Fibroblast of the aortic adventitia (primary cell): ENCODE data around the gene UNC5A. TPM values are rescaled to one million over a fixed set of nuclear protein-coding genes. Genes with fewer than 3 reads are reported as not detected.

Source experiments
- DNase-seq: peaks from one replicate; pipeline ENCODE4 v3.0.0-alpha.2; 2010; ENCODE audit warnings: low read depth
- H3K4me3 ChIP-seq: 2 replicates; pipeline ENCODE4 v1.5.1; 2011; ENCODE audit warnings: low read depth, mild to moderate bottlenecking, control low read depth, low read length, moderate library complexity
- total RNA-seq: library from RNA; depleted of rRNA; stranded (reverse); fragments of >200 nt; gene quantifications from 2 replicates; pipeline ENCODE4 v1.2.3, GENCODE V29; 2012; ENCODE audit warnings: low replicate concordance
- TF ChIP-seq, protein P1 (sequence below): IDR thresholded peaks from 2 replicates; pipeline ENCODE4 v1.5.1; 2011; ENCODE audit warnings: mild to moderate bottlenecking, low read length, control low read depth, inconsistent platforms; ENCODE audit not compliant: insufficient read depth

Gene UNC5A
- total RNA-seq, 1 donor, result not detected

DNA sequence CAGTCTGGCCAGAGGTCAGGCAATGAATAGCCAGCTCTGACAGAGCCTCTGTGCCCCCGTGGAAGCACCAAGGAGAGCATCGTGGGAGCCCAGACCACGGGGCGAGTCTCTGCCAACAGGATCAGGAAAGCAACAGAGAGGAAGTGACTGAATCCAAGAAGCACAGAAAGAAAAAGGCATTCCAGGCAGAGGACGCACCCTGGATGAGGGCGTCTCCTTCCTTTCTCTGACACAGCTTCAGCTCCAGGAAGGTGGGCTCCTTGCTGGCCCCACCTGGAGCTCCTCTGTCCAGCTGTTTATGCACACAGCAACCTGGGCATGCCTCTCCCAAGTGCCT, 72.2 kb downstream of the UNC5A start:
- H3K4me3 ChIP-seq, result no peak overlapping the region
- DNase-seq, result peak; percentile 5
- TF ChIP-seq, protein P1, sequence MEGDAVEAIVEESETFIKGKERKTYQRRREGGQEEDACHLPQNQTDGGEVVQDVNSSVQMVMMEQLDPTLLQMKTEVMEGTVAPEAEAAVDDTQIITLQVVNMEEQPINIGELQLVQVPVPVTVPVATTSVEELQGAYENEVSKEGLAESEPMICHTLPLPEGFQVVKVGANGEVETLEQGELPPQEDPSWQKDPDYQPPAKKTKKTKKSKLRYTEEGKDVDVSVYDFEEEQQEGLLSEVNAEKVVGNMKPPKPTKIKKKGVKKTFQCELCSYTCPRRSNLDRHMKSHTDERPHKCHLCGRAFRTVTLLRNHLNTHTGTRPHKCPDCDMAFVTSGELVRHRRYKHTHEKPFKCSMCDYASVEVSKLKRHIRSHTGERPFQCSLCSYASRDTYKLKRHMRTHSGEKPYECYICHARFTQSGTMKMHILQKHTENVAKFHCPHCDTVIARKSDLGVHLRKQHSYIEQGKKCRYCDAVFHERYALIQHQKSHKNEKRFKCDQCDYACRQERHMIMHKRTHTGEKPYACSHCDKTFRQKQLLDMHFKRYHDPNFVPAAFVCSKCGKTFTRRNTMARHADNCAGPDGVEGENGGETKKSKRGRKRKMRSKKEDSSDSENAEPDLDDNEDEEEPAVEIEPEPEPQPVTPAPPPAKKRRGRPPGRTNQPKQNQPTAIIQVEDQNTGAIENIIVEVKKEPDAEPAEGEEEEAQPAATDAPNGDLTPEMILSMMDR, result no peak

DNA sequence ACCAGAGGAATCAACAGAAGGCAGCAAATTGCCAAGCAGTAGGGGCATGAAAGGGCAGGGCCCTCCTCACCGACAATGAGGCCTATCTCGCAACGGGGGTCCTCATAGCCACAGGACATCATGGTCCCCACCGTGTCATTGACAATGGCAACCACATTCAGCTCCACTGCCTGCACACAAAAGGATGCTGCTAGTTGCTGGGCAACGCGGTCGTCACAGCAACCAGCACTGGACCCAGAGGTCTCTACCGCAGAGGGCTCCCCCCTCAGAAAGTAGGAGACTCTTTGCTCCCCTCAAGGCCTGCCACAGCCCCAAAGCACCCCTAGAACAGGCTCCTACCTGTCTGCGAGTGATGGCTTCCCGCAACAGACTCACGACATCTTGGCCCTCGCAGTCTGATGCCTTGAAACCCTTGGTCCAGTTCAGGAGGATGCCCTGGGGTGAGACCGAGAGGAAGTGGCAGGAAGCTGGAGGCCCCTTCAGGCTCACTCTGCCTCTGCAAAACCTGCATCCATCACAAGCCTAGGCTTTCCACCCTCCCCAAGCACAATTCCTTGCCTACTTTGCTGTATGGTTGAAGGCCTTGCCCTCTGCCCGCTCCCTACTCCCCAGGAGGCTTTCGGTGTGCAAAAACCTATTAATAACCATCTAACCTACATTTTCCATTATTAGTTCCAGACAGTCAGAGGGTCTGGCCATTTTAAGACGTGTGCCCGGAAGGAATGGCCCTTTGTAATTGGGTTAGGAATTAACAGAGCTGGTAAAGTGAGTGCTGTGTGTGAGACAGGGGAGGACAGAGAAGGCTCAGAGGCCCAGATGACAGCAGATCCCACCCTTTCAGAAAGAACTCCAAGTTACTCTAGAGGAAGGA, 73.6 kb downstream of the UNC5A start:
- DNase-seq, result no peak
- H3K4me3 ChIP-seq, result no peak overlapping the region
- TF ChIP-seq, protein P1, result no peak

DNA sequence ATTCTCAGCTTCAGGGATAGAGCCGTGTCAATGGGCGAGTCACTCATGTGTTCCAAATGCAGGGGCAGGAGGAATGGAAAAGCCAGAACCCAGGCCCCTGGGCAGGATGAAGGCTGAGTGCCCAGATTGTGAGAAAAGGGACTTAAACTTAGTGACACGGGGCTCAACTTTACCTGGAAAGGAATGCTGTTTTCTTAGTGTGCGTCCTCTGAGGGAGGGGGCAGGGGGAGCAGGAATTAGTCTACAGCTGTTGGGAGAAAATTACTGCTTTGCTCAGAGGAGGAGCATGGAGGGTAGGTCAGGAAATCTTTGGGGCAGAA, 74.2 kb downstream of the UNC5A start:
- TF ChIP-seq, protein P1, result no peak
- no peak overlapping the region for H3K4me3 ChIP-seq
- no peak for DNase-seq

DNA sequence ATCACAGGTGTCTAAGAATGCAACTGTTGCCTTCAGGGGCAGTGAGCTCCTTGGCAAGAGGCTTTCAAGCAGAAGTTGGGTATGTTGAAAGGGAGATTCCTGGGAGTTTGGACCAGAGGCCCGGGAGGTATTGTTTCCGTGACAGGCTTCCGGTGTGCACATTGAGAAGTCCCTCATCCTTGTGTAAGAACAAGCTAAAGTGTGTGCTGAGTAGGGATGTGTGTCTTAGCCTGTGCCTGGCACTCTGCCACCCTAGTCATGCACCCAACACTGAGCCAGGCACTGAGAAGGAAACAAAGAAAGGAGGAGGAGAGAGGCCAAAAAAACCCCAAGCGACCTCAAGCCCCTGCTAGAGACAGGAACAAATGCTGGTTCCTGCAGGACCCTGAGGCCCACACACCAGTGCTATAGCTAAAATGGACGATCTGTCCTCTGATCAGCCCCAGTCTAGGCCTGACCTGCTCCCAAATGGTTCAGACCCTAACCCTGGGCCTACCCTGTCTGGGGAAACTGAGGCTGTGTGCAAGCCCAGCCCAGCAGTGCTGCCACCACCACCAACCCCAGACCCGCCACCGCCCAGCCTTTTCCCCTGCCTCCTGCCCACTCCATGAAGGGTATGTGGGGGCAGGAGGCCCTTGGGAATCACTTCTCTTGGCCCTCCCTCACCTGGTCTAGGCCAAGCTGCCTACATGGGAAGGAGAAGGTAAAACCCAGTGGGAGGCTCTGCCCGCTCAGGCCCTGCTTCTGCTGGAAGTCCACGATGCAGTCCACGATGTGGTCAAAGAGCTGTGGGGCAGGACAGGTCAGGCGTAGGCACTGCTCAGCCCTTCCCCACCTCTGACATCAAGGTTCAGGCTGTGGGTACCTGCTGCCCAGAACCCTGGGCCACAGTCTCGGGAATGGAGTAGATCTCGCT, 76.2 kb downstream of the UNC5A start:
- no peak overlapping the region for H3K4me3 ChIP-seq
- TF ChIP-seq, protein P1, result no peak
- no peak for DNase-seq

DNA sequence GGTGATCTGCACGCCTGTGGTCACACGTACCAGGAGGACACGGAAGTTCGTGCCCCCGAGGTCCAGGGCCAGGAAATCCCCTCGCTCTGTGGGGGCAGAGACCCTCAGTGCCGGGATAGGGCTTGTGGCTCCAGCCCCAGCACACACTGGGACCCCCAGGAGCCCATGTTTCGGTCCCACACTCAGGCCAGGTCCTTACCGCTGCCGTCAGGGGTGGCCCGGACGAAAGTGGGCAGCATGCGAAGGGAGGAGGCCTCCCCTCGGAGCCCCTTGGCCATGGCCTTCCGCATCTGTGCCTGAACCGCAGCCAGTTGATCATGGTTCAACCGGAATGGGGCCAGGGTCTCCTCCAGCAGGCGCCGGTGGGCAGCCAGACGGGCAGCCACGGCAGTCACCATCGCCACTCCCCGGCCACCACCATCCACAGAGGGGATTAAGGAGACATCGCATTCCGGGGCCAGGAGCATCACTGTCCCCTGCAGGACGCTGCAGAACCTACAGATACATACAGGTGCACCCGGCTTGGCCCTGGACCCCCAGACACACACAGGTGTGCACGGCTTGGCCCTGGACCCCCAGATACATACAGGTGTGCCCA, 77.0 kb downstream of the UNC5A start:
- H3K4me3 ChIP-seq, result no peak overlapping the region
- no peak for DNase-seq
- TF ChIP-seq, protein P1, result no peak

DNA sequence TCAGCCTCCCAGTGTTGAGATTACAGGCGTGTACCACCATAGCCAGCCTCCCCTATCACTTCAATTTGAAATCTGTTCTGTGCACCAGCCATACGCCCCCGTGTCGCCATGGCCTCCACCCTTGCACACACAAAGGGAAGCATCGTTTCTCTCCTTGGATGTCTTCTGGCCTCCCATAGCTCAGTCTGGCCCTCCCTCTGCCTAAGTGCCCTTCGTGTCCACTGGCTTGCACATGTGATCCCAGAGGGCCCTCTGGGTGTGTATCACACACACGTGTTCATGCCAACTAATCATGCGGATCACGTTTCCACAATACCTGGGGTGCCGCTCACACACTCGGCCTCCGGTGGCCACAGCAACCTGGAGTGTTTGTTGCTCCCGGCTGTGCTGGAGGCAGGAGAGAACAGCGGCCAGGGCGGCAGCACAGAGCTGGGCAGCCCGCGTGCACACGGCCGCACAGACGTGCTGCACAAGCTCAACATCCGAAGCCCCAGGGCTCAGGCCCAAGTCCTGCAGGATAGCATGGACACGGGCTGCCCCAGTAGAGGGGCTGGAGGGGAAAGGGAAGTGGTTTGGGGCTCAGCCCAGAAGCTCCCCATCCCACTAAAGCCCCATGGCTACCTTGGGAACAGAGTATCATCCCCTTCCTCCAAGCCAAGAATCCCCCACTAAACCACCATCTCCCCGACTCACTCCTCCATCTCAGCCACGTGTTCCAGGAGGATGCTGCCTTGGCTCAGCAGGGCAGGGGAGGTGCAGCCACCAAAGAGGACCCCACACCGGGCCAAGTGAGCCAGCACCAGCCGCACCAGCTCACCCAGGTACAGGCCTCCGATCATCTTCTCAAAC, 77.9 kb downstream of the UNC5A start:
- TF ChIP-seq, protein P1, result no peak
- H3K4me3 ChIP-seq, result no peak overlapping the region
- DNase-seq, result no peak
